BE2C (cell line): Measurements from ENCODE around the gene CRKL.

Experiments used
- DNase-seq: peaks from one replicate; pipeline ENCODE4 v3.0.0-alpha.2; 2020
- H3K27me3 ChIP-seq: fragments of 250-450 bp; sonication (Bioruptor Pico); 2 replicates; pipeline ENCODE4 v1.5.1; 2020; ENCODE audit warnings: mild to moderate bottlenecking
- H3K36me3 ChIP-seq: fragments of 250-450 bp; sonication (Bioruptor Pico); 2 replicates; pipeline ENCODE4 v1.5.1; 2020; ENCODE audit warnings: mild to moderate bottlenecking
- H3K4me1 ChIP-seq: fragments of 250-450 bp; sonication (Bioruptor Pico); 2 replicates; pipeline ENCODE4 v1.5.1; 2020
- H3K4me3 ChIP-seq: 2 replicates; pipeline ENCODE4 v1.5.1; 2011; ENCODE audit warnings: low read depth, low read length
- H3K9me3 ChIP-seq: fragments of 250-450 bp; sonication (Bioruptor Pico); 2 replicates; pipeline ENCODE4 v1.5.1; 2020
- CTCF ChIP-seq: IDR thresholded peaks from 2 replicates; pipeline ENCODE4 v1.5.1; 2012; ENCODE audit warnings: mild to moderate bottlenecking, low read depth, low read length

CRKL gene

GRCh38 chr22:20949698-20950183 is 32.5 kb downstream of the CRKL start:
- TF ChIP-seq CTCF: no peak
- DNase-seq: no peak
- Histone ChIP-seq H3K4me1 (no peaks in the 10 kb centered on the region; the same call in 1 of the 2 replicates), H3K27me3 (no peaks in the 10 kb centered on the region), H3K4me3 (no peak overlapping the region), H3K36me3 (peaks cover 60% of the 10 kb centered on the region), H3K9me3 (no peaks in the 10 kb centered on the region)

- no peak for TF ChIP-seq CTCF
- peaks cover 54% of the 10 kb centered on the region for H3K36me3 ChIP-seq
- no peaks in the 10 kb centered on the region for H3K9me3 ChIP-seq
- no peaks in the 10 kb centered on the region for H3K27me3 ChIP-seq
- H3K4me1 ChIP-seq: no peaks in the 10 kb centered on the region; the same call in 1 of the 2 replicates
- DNase-seq: no peak
- no peak overlapping the region for H3K4me3 ChIP-seq
Observed at GRCh38 chr22:20951151-20951931, 34.1 kb downstream of the CRKL start.

- peaks cover 54% of the 10 kb centered on the region for H3K36me3 ChIP-seq
- no peak for TF ChIP-seq CTCF
- H3K27me3 ChIP-seq: no peaks in the 10 kb centered on the region
- no peak overlapping the region for H3K4me3 ChIP-seq
- H3K9me3 ChIP-seq: no peaks in the 10 kb centered on the region
- no peaks in the 10 kb centered on the region; the same call in 1 of the 2 replicates for H3K4me1 ChIP-seq
- DNase-seq: no peak
Observed at GRCh38 chr22:20951932-20952380, 34.7 kb downstream of the CRKL start.

GRCh38 chr22:20952544-20953341 is 35.5 kb downstream of the CRKL start:
- Histone ChIP-seq H3K4me1 (peaks cover 2% of the 10 kb centered on the region), H3K27me3 (no peaks in the 10 kb centered on the region), H3K9me3 (no peaks in the 10 kb centered on the region), H3K36me3 (peaks cover 54% of the 10 kb centered on the region), H3K4me3 (no peak overlapping the region)
- no peak for TF ChIP-seq CTCF
- no peak for DNase-seq

- H3K36me3 ChIP-seq: peaks cover 54% of the 10 kb centered on the region
- no peaks in the 10 kb centered on the region for H3K9me3 ChIP-seq
- DNase-seq: no peak
- H3K27me3 ChIP-seq: no peaks in the 10 kb centered on the region
- H3K4me1 ChIP-seq: peaks cover 2% of the 10 kb centered on the region
- TF ChIP-seq CTCF: no peak
- H3K4me3 ChIP-seq: no peak overlapping the region
Observed at GRCh38 chr22:20953342-20953608, 36.1 kb downstream of the CRKL start.
